ENCODE measurements around the gene KIF12. TPM values are rescaled to one million over a fixed set of nuclear protein-coding genes. Genes with fewer than 3 reads are reported as not detected.

KIF12 gene
- total and polyA plus RNA-seq, 9 donors, result 0.54 to 17.8 (median 2.0) TPM; not detected in 1

DNA sequence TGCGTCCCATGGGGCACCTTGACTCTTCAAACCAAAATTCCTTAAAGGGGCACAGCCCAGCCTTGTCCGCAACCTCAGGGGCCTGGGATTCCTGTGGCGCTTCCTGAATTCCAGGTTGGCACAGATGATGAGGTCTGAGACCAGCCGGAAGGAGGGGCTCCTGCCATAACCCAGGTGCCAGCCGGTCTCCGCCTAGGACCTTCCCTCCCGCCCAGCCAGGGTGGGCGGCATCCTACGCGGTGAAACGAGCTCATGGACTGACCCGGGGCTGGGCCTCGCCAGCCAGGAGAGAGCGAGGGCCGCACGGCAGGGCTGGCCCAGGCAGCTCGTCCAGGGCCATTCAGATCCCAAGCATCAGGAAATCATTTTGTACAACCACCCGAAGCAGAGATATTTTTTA lies 44.0 kb downstream of the KIF12 start:
- intact Hi-C loops (cut with DNase I), result no loop called here
- H3K4me3 ChIP-seq, result no peak overlapping the region
- H3K27ac ChIP-seq, result no peak overlapping the region
- TF ChIP-seq EP300 (IDR thresholded peaks at IDR 0.05) (no peak), POLR2A (IDR thresholded peaks at IDR 0.05) (no peak)
- TF ChIP-seq, protein P1, sequence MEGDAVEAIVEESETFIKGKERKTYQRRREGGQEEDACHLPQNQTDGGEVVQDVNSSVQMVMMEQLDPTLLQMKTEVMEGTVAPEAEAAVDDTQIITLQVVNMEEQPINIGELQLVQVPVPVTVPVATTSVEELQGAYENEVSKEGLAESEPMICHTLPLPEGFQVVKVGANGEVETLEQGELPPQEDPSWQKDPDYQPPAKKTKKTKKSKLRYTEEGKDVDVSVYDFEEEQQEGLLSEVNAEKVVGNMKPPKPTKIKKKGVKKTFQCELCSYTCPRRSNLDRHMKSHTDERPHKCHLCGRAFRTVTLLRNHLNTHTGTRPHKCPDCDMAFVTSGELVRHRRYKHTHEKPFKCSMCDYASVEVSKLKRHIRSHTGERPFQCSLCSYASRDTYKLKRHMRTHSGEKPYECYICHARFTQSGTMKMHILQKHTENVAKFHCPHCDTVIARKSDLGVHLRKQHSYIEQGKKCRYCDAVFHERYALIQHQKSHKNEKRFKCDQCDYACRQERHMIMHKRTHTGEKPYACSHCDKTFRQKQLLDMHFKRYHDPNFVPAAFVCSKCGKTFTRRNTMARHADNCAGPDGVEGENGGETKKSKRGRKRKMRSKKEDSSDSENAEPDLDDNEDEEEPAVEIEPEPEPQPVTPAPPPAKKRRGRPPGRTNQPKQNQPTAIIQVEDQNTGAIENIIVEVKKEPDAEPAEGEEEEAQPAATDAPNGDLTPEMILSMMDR (IDR thresholded peaks at IDR 0.05), result no peak
- no peaks in the 10 kb centered on the region for H3K36me3 ChIP-seq
- no peaks in the 10 kb centered on the region for H3K9me3 ChIP-seq
- DNase-seq, result peak in 2 of 5 donors; percentile 11 to 19
- 93 to 95% (median 94%) methylated on average over 18 of the region's 18 CpGs for WGBS, 3 donors
- peaks cover 10% of the 10 kb centered on the region for H3K4me1 ChIP-seq (ENCODE audit: insufficient read depth)
- no peaks in the 10 kb centered on the region for H3K27me3 ChIP-seq

DNA sequence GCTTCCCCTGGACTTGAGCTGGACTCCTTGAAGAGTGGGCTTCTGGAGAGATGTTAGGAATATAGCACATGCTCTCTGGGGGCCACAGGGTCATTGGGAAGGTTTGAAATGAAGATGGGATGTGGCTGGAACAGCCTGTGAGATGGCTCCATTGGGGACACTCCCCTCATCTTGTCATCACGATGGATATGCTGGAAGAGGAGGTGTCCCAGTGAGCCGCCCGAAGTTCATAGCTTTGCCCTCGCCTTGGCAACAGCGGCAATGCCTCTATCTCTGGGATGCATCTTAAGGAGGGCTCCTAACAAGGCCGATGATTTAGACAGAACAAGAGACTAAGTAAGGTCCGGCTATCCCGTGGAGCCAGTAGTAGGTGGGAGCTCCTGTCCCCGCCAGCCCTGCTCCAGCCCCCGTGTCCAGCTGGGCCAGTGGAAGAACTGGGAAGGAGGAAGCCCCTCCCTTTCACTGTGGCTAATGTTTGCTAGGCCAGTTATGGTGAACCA lies 44.9 kb downstream of the KIF12 start:
- WGBS, 3 donors, result 79 to 85% (median 81%) methylated on average over 10 of the region's 10 CpGs
- peak in 3 of 5 donors; percentile 3 to 21 (median 8) for DNase-seq
- Histone ChIP-seq H3K36me3 (no peaks in the 10 kb centered on the region), H3K4me1 (ENCODE audit: insufficient read depth) (peaks cover 3% of the 10 kb centered on the region), H3K4me3 (no peak overlapping the region), H3K27me3 (no peaks in the 10 kb centered on the region), H3K27ac (no peak overlapping the region), H3K9me3 (no peaks in the 10 kb centered on the region)
- TF ChIP-seq, protein P1 (IDR thresholded peaks at IDR 0.05), result no peak
- TF ChIP-seq EP300 (IDR thresholded peaks at IDR 0.05), result no peak
- TF ChIP-seq POLR2A (IDR thresholded peaks at IDR 0.05), result no peak
- intact Hi-C loops (cut with DNase I), result no loop called here

DNA sequence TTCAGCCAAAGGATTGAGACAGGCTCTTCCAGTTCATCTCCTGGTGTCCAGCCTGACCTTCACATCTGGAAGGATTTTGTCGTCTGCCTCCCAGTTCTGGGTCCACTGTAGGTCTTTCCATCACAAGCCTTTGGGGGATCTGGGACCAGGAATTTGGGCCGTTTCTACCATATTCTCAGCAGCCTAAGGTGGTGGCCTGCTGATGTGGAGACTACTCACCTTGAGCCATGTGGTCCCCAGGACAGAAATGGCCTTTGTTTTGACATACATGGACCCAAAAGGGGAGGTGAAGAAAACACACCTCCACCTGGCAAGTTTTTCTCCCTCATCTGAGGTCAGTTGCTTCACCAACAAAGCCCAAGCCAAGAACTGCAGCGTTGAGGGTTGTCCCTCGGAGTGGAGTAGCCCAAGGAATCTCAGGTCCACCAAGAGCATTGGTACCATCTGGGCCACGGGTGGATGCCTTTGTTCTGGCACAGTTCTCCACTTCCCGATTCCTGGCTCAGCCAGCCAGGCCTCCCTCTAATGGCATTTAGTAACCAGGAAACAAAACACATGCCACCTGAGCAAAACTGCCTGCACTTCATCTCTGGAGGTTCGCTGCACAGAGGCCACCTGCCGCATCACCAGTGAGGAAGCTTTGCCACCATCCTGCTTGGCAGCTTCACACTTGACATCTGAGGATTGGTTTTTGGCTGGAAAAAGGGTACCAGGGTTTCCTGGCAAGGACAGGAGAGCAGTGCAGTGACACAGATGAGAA lies 45.7 kb downstream of the KIF12 start:
- Histone ChIP-seq H3K9me3 (no peaks in the 10 kb centered on the region), H3K36me3 (no peaks in the 10 kb centered on the region), H3K27ac (no peak overlapping the region), H3K4me3 (no peak overlapping the region), H3K4me1 (ENCODE audit: insufficient read depth) (no peaks in the 10 kb centered on the region), H3K27me3 (no peaks in the 10 kb centered on the region)
- TF ChIP-seq POLR2A (IDR thresholded peaks at IDR 0.05) (no peak), EP300 (IDR thresholded peaks at IDR 0.05) (no peak)
- TF ChIP-seq, protein P1 (IDR thresholded peaks at IDR 0.05), result no peak
- WGBS, 3 donors, result 91 to 94% (median 94%) methylated on average over 8 of the region's 8 CpGs
- intact Hi-C loops (cut with DNase I), result no loop called here
- DNase-seq, result peak in 2 of 5 donors; percentile 2 to 8

DNA sequence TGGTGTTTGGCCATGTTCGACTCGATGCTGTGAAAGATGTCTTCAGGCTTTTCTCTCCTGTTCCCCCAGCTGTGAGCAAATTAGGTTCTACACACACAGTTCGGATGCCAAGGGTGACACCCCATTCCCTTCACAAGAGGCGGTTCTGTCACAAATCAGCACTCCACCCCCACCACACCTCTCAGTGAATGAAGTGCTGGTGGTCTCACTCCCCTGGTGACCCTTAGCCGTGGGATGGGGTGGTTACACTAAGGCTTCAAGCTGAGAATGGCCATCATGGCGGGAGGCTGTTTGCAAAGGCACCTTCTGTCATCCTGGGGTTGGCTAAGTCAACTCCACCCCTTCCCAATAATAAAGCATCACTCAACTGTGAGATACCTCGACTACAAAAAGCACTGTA lies 47.4 kb downstream of the KIF12 start:
- 80 to 89% (median 87%) methylated on average over 7 of the region's 7 CpGs for WGBS, 3 donors
- peak in 3 of 5 donors; percentile 3 to 17 (median 6) for DNase-seq
- intact Hi-C loops (cut with DNase I), result no loop called here
- no peaks in the 10 kb centered on the region for H3K4me1 ChIP-seq (ENCODE audit: insufficient read depth)
- no peaks in the 10 kb centered on the region for H3K9me3 ChIP-seq
- no peaks in the 10 kb centered on the region for H3K36me3 ChIP-seq
- no peaks in the 10 kb centered on the region for H3K27me3 ChIP-seq
- TF ChIP-seq POLR2A (IDR thresholded peaks at IDR 0.05) (no peak), EP300 (IDR thresholded peaks at IDR 0.05) (no peak)
- TF ChIP-seq, protein P1 (IDR thresholded peaks at IDR 0.05), result no peak
- no peak overlapping the region for H3K4me3 ChIP-seq
- no peak overlapping the region for H3K27ac ChIP-seq

All from ovary (tissue), 9 donors.